Subcutaneous adipose tissue (tissue), 4 donors: ENCODE results near the gene TMEM163. TPM values are rescaled to one million over a fixed set of nuclear protein-coding genes. Genes with fewer than 3 reads are reported as not detected.

Source experiments
- CTCF ChIP-seq: fragments of 450-650 bp; IDR thresholded peaks from one replicate; pipeline ENCODE4 v1.5.1; 2016; ENCODE audit warnings: low read depth, mild to moderate bottlenecking, control low read depth, antibody characterized with exemption, moderate library complexity
- total RNA-seq, 4 donors: library from RNA; depleted of rRNA; stranded (reverse); fragments of >200 nt; gene quantifications; one replicate each; pipeline ENCODE4 v1.1.0, GENCODE V29; 2016

TMEM163 gene
- total RNA-seq, 4 donors from 2014 or later, result 0.16 to 3.2 TPM; not detected in 2

- no peak for TF ChIP-seq CTCF
These were observed 310.0 kb downstream of the TMEM163 start for GRCh38 chr2:134408791-134409190.

DNA sequence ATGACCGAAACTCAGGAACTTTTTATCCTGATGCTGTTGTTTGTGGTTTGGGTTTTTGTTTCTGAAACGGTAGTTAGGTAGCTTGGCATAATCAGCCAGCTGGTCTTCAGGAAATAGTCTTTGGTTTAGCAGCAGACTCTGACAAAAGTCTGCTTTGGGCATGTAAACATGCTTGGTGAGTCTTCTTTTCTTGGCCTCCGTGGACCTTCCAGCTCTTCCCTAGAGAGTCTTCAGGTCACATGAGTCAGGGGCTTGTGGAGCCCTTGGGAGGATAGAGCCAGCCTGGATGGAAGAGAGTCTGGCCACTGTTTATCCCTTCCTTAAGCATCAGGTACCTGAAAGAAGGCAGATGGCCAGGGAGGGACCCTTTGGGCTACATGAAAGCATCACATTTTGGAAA lies 310.4 kb downstream of the TMEM163 start:
- no peak for TF ChIP-seq CTCF

DNA sequence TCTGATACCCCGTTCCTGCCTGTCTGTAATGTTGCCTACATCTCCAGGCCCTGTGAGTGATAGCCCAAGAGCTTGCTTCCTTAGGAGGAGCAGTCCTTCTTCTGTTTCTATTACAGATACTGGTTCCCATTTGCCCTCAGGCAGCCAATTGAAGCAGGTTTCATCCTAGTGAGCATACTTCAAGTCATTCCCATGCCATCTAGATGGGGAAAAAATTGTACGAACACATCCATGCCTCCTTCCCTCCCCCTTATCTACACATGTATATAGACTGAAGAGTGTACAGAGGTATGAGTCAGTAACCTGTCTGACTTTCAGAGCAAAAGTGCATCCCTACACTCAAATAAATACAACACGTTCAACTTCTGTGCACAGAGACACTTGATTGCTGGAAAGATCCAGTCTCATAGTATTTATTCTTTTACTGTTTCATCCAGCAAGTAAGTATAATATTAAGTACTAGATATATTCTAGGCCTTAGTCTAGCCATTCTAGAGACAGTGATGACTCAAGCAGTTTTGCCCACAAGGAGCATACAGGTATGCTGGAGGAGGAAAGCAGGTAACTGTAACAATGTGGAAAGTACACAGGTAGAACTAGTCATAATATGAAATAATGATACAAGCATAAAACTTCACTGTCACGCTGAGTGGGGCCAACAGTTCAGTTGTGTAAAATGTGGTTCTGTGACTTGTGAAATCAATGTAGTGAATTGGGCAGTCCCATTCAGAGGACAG lies 311.5 kb downstream of the TMEM163 start:
- no peak for TF ChIP-seq CTCF

DNA sequence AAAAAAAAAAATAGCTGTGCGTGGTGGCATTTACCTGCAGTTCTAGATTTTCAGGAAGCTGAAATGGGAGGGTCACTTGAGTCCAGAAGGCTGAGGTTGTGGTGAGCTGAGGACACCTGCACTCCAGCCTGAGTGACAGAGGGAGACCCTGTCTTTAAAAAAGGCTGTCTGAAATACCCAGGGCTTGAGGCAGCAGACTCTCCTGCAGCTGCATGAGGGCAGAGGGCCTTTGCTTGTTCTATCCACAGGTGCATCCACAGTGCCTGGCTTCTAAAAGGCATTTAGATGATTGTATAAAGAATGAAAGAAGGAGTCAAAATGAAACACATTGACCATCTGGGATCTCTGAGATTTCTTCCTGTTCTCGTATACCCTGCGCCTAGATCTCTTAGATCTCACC lies 312.1 kb downstream of the TMEM163 start:
- TF ChIP-seq CTCF, result no peak

GRCh38 chr2:134406311-134406710 lies 312.5 kb downstream of the TMEM163 start:
- no peak for TF ChIP-seq CTCF

Other genes starting within 250 kb of the TMEM163 start
- gene ACMSD, start 119.6 kb upstream of the TMEM163 start, total RNA-seq, result not detected
- gene CCNT2, start 199.8 kb upstream of the TMEM163 start, total RNA-seq, result 10 to 100 TPM; 34.6 to 41.3 (median 38.7) TPM